GM18519 (cell line): Measurements from ENCODE around the gene ANKRD55.
A peak's percentile ranks its signal among the peaks of the same experiment; 100 is the strongest.
"Not testable (repeated sequence)": the region's sequence is repeated elsewhere in the genome, so short reads cannot be mapped to it uniquely, and the experiment has no call there.

Experiments used
- ATAC-seq: cut with Tn5 transposase; IDR thresholded peaks from one replicate; pipeline ENCODE4 v1.9.1; 2021; ENCODE audit warnings: mild to moderate bottlenecking, moderate library complexity; ENCODE audit not compliant: unreplicated experiment, low FRiP score

Gene ANKRD55

GRCh38 chr5:56233230-56233629 lies at the start of gene ANKRD55:
ANKRD55 (minus strand) TSS chr5:56233330; CDS start chr5:56232913, 417 bp downstream.
- no peak for ATAC-seq

GRCh38 chr5:56282216-56282615 lies 49.1 kb upstream of the ANKRD55 start:
- ATAC-seq: no peak

GRCh38 chr5:56281489-56282165 lies 48.5 kb upstream of the ANKRD55 start:
- ATAC-seq: no peak

- no peak for ATAC-seq
Observed at GRCh38 chr5:56279979-56280378, 46.8 kb upstream of the ANKRD55 start.

- ATAC-seq: no peak
Observed at GRCh38 chr5:56279291-56279690, 46.2 kb upstream of the ANKRD55 start.

GRCh38 chr5:56278335-56278753 lies 45.2 kb upstream of the ANKRD55 start:
- no peak for ATAC-seq

GRCh38 chr5:56277573-56277972 lies 44.4 kb upstream of the ANKRD55 start:
- no peak for ATAC-seq

GRCh38 chr5:56273376-56273955 lies 40.3 kb upstream of the ANKRD55 start:
- ATAC-seq: no peak

GRCh38 chr5:56272765-56273164 lies 39.6 kb upstream of the ANKRD55 start:
- ATAC-seq: no peak

GRCh38 chr5:56270568-56271392 lies 37.6 kb upstream of the ANKRD55 start:
- ATAC-seq: peak; percentile 72

- no peak for ATAC-seq
Observed at GRCh38 chr5:56270058-56270457, 36.9 kb upstream of the ANKRD55 start.

- ATAC-seq: no peak
Observed at GRCh38 chr5:56269216-56269927, 36.2 kb upstream of the ANKRD55 start.

GRCh38 chr5:56268707-56269106 lies 35.6 kb upstream of the ANKRD55 start:
- ATAC-seq: not testable (repeated sequence)

GRCh38 chr5:56267856-56268255 lies 34.7 kb upstream of the ANKRD55 start:
- no peak for ATAC-seq

- ATAC-seq: no peak
Observed at GRCh38 chr5:56264417-56265025, 31.4 kb upstream of the ANKRD55 start.

- ATAC-seq: no peak
Observed at GRCh38 chr5:56262279-56262678, 29.1 kb upstream of the ANKRD55 start.

- ATAC-seq: no peak
Observed at GRCh38 chr5:56259002-56259511, 25.9 kb upstream of the ANKRD55 start.

GRCh38 chr5:56257763-56258529 lies 24.8 kb upstream of the ANKRD55 start:
- not testable (repeated sequence) for ATAC-seq

- ATAC-seq: no peak
Observed at GRCh38 chr5:56257010-56257409, 23.9 kb upstream of the ANKRD55 start.
